ENCODE results near the gene ECPAS. TPM values are rescaled to one million over a fixed set of nuclear protein-coding genes. Genes with fewer than 3 reads are reported as not detected.

Gene ECPAS
- total RNA-seq, 1 experiment from 2014 or later = 69.4 TPM

- DNase-seq (ENCODE audit: low read depth, low spot score) (no peak), ATAC-seq (no peak)
- ChIA-PET CTCF (no interaction called here), POLR2A (no interaction called here)
- Histone ChIP-seq H3K27me3 (ENCODE audit: control insufficient read depth, insufficient read depth, low read length) (no peaks in the 10 kb centered on the region), H3K4me3 (ENCODE audit: low read depth in 2 of 2, low read length in 2 of 2) (no peak overlapping the region), H3K27ac (ENCODE audit: low read length) (no peak overlapping the region), H3K4me1 (ENCODE audit: control insufficient read depth, insufficient read depth, low read length) (no peaks in the 10 kb centered on the region), H3K36me3 (ENCODE audit: control insufficient read depth, insufficient read depth, low read length) (peaks cover 11% of the 10 kb centered on the region), H3K9me3 (ENCODE audit: control insufficient read depth, insufficient read depth, low read depth, low read length) (no peaks in the 10 kb centered on the region)
- BruUV-seq (replicated peaks) = no TSS peak
- TF ChIP-seq POLR2AphosphoS5 (IDR thresholded peaks at IDR 0.05; ENCODE audit: low read depth, low read length) (no peak), SIN3A (IDR thresholded peaks at IDR 0.05; ENCODE audit: borderline replicate concordance, insufficient read depth, low read depth, low read length) (no peak), TCF7L2 (IDR thresholded peaks at IDR 0.05; ENCODE audit: low read depth, low read length) (no peak), REST (IDR thresholded peaks at IDR 0.05; ENCODE audit: insufficient read depth in 1 of 2, low read depth in 2 of 2, low read length in 1 of 2) (no peak), CTCF (IDR thresholded peaks at IDR 0.05) (no peak)
- in situ Hi-C loops (cut with HindIII; ENCODE audit: low pct_unique_long_range_greater_than_20kb, low sequenced_read_pairs) = no loop called here
- intact Hi-C loops (cut with micrococcal nuclease; ENCODE audit: unreplicated experiment) = no loop called here
Observed at GRCh38 chr9:111381006-111381405, 103.2 kb downstream of the ECPAS start.

GRCh38 chr9:111375817-111376564 is 108.2 kb downstream of the ECPAS start:
- no peaks in the 10 kb centered on the region for H3K4me1 ChIP-seq (ENCODE audit: control insufficient read depth, insufficient read depth, low read length)
- ATAC-seq (no peak), DNase-seq (ENCODE audit: low read depth, low spot score) (no peak)
- in situ Hi-C loops (cut with HindIII; ENCODE audit: low pct_unique_long_range_greater_than_20kb, low sequenced_read_pairs) (no loop called here), intact Hi-C loops (cut with micrococcal nuclease; ENCODE audit: unreplicated experiment) (no loop called here)
- TF ChIP-seq CTCF (IDR thresholded peaks at IDR 0.05) (no peak), SIN3A (IDR thresholded peaks at IDR 0.05; ENCODE audit: borderline replicate concordance, insufficient read depth, low read depth, low read length) (no peak), TCF7L2 (IDR thresholded peaks at IDR 0.05; ENCODE audit: low read depth, low read length) (no peak), POLR2AphosphoS5 (IDR thresholded peaks at IDR 0.05; ENCODE audit: low read depth, low read length) (no peak), REST (IDR thresholded peaks at IDR 0.05; ENCODE audit: insufficient read depth in 1 of 2, low read depth in 2 of 2, low read length in 1 of 2) (no peak)
- BruUV-seq (replicated peaks) = no TSS peak
- H3K27me3 ChIP-seq (ENCODE audit: control insufficient read depth, insufficient read depth, low read length) = no peaks in the 10 kb centered on the region
- H3K36me3 ChIP-seq (ENCODE audit: control insufficient read depth, insufficient read depth, low read length) = peaks cover 7% of the 10 kb centered on the region; the same call in 1 of the 2 replicates
- CTCF ChIA-PET = interaction anchor here (0.6 kb wide), 1 partner anchor 53 kb away, joined by 3 read pairs; no protein-coding TSS in a partner anchor
- no peak overlapping the region for H3K27ac ChIP-seq (ENCODE audit: low read length)
- POLR2A ChIA-PET = no interaction called here
- no peaks in the 10 kb centered on the region for H3K9me3 ChIP-seq (ENCODE audit: control insufficient read depth, insufficient read depth, low read depth, low read length)
- H3K4me3 ChIP-seq (ENCODE audit: low read depth in 2 of 2, low read length in 2 of 2) = no peak overlapping the region
